Endothelial cell of umbilical vein (primary cell): ENCODE results near the gene MEOX2.

Source experiments
- EZH2 ChIP-seq: IDR thresholded peaks from 2 replicates; pipeline ENCODE4 v1.6.1; 2012; ENCODE audit warnings: borderline replicate concordance, low read depth, mild to moderate bottlenecking, moderate library complexity, low read length, inconsistent platforms; ENCODE audit not compliant: severe bottlenecking
- FOS ChIP-seq: IDR thresholded peaks from 2 replicates; pipeline ENCODE4 v1.6.1; 2011; ENCODE audit warnings: mild to moderate bottlenecking, low read length, moderate library complexity, borderline replicate concordance; ENCODE audit not compliant: insufficient read depth
- GATA2 ChIP-seq: IDR thresholded peaks from 2 replicates; pipeline ENCODE4 v1.7.0; 2011; ENCODE audit warnings: low read depth, mild to moderate bottlenecking, moderate library complexity, mixed read lengths, low read length; ENCODE audit not compliant: insufficient read length, insufficient read depth
- JUN ChIP-seq: IDR thresholded peaks from 2 replicates; pipeline ENCODE4 v1.6.1; 2011; ENCODE audit warnings: borderline replicate concordance, low read depth; ENCODE audit not compliant: insufficient read length, insufficient read depth
- MAX ChIP-seq: IDR thresholded peaks from 2 replicates; pipeline ENCODE4 v1.6.1; 2011; ENCODE audit not compliant: insufficient read depth, insufficient read length
- MYC ChIP-seq: IDR thresholded peaks from one replicate; pipeline ENCODE4 v1.6.1; 2011; ENCODE audit warnings: mild to moderate bottlenecking, low read depth, low read length
- POLR2A ChIP-seq: IDR thresholded peaks from 2 replicates; pipeline ENCODE4 v1.6.1; 2012; ENCODE audit warnings: low read depth, mild to moderate bottlenecking, control low read depth, low read length
- POLR2AphosphoS5 ChIP-seq: IDR thresholded peaks from 2 replicates; pipeline ENCODE4 v1.6.1; 2012; ENCODE audit warnings: low read depth, mild to moderate bottlenecking, control low read depth, low read length, moderate library complexity; ENCODE audit not compliant: insufficient read depth
- TF ChIP-seq, protein P1 (sequence below), 2 donors: IDR thresholded peaks; 1 replicate in 1 of 2; 2 replicates in 1 of 2; pipeline ENCODE4 v1.5.1; 2011; ENCODE audit warnings: low read length in 2 of 2, mild to moderate bottlenecking in 2 of 2, moderate library complexity in 2 of 2, control low read depth in 1 of 2, inconsistent platforms in 1 of 2, low read depth in 1 of 2; ENCODE audit not compliant: insufficient read depth in 1 of 2; ENCODE audit errors: extremely low read depth in 1 of 2

DNA sequence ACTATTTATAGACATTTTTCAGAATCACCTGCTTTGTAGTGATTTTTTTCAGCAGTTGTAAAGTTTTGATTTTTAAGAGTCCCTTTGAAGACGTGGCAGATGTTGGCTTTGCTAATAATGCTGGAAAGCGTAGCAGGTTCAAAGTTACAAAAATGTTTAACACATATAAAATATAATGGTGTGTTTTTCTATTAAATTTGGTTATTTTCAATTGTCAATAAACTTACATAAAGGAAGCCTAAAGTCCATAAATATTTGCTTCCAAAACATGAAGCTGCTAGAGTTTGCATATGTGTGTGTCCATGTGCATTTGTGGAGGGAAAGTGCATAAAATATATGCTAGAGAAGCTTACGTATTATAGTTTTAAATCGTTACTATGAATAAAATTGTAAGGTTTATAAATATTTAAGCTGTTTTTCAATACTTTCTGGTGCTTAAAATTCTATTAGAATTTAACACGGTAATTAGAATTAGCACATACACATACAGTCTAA lies 3.7 kb downstream of the MEOX2 start:
- TF ChIP-seq, protein P1, sequence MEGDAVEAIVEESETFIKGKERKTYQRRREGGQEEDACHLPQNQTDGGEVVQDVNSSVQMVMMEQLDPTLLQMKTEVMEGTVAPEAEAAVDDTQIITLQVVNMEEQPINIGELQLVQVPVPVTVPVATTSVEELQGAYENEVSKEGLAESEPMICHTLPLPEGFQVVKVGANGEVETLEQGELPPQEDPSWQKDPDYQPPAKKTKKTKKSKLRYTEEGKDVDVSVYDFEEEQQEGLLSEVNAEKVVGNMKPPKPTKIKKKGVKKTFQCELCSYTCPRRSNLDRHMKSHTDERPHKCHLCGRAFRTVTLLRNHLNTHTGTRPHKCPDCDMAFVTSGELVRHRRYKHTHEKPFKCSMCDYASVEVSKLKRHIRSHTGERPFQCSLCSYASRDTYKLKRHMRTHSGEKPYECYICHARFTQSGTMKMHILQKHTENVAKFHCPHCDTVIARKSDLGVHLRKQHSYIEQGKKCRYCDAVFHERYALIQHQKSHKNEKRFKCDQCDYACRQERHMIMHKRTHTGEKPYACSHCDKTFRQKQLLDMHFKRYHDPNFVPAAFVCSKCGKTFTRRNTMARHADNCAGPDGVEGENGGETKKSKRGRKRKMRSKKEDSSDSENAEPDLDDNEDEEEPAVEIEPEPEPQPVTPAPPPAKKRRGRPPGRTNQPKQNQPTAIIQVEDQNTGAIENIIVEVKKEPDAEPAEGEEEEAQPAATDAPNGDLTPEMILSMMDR (IDR thresholded peaks at IDR 0.05; ENCODE audit: extremely low read depth in 1 of 2, insufficient read depth in 1 of 2, low read depth in 1 of 2, low read length in 2 of 2) = no peak
- TF ChIP-seq POLR2A = no peak
- TF ChIP-seq POLR2AphosphoS5 = no peak
- TF ChIP-seq EZH2 = no peak
- no peak for TF ChIP-seq MAX
- TF ChIP-seq FOS = no peak
- TF ChIP-seq JUN = no peak
- no peak for TF ChIP-seq GATA2
- TF ChIP-seq MYC = no peak
